ENCODE measurements around the gene C9orf40.

Gene C9orf40

GRCh38 chr9:74940600-74940999 is 12.1 kb downstream of the C9orf40 start:
- no peak for DNase-seq (ENCODE audit: low read depth)

- DNase-seq (ENCODE audit: low read depth): no peak
Observed at GRCh38 chr9:74935008-74935407, 17.7 kb downstream of the C9orf40 start.

DNA sequence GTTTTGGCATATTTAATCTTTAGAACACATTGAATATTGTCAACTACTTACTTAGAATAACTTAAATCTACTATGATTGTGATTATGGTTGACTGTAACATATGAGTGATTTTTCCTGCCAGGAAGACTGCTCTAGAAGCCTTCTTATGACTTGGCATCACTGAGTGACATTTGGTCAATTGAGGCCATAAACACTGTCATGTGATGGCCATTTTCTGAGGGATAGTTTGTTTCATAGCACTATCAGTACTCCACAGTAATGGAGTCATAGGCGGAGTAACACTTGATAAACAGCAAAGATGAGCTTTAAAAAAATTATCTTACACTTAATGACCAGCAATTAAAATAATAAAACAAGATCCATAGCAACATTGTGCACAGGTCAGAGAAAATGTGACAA is 31.0 kb downstream of the C9orf40 start:
- DNase-seq (ENCODE audit: low read depth): no peak

DNA sequence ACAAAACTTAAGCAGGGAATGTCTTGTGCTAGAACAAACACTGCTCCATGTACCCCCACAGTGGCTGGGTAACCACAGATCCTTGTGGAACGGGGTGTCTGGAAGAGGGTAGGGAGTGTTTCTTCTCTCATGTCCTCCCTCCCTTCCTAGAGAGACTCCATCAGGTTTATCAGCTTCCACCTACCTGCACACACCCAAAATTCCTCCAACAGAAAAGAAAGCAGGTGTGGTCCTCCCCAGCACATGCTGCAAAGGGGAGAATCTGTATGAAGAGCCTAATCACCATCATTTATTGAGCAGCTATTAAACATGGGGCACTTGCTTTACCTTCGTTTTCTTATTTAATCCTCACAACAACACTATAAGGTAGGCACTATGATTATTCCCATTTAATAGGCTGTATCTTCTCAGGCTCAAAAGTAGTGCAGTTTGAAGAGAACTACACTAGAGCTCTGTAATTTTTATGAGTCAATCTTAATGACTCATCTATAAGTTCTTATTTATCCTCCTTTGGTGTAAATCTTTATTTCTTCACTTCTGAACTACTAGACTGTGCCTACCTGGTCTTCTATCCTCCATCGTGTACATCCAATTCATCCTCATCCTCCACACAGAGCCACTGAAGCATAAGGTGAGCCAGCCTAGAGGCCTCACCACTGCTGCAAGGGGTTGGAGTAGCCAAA is 31.6 kb downstream of the C9orf40 start:
- no peak for DNase-seq (ENCODE audit: low read depth)

- DNase-seq (ENCODE audit: low read depth): no peak
Observed at GRCh38 chr9:74910036-74910435, 42.7 kb downstream of the C9orf40 start.

DNA sequence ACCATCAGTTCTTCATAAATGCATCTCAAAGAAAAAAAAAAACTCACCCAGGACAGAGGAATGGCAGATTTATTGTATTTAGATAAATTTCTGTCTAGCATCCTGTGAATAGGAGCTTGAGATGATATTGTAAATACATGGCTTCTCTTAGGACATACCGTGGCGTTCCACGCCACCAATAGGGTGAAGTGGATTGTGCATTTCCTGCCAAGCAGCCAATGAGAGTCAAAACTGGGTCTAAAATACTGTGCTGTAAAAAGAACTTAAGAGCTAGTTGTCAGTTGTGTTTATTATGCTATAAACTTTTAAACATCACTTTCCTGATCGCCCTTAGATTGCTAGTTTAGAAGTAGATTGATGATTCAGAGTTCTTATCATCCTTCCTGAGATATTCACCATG is 44.0 kb downstream of the C9orf40 start:
- DNase-seq (ENCODE audit: low read depth): no peak

GRCh38 chr9:74907085-74907484 is 45.6 kb downstream of the C9orf40 start:
- DNase-seq (ENCODE audit: low read depth): no peak

- no peak for DNase-seq (ENCODE audit: low read depth)
Observed at GRCh38 chr9:74901001-74901400, 51.7 kb downstream of the C9orf40 start.

All from T-helper 22 cell (primary cell).